Astrocyte (in vitro differentiated cells and primary cell): ENCODE measurements around the gene LYZL4. TPM values are rescaled to one million over a fixed set of nuclear protein-coding genes. Genes with fewer than 3 reads are reported as not detected.

Experiments
- DNase-seq: peaks from one replicate; pipeline ENCODE4 v3.0.0-alpha.2; 2010; ENCODE audit warnings: low read depth
- FAIRE-seq: peaks from 2 replicates; lab custom pipeline; 2011; peaks lifted over from hg19 to GRCh38; lab: Jason Lieb, UNC
- H2AFZ ChIP-seq: 2 replicates; pipeline ENCODE4 v1.6.0; 2012; ENCODE audit warnings: low read depth, low read length, inconsistent platforms
- H3K27ac ChIP-seq: 2 replicates; pipeline ENCODE4 v1.5.1; 2011; ENCODE audit warnings: low read depth, low read length, inconsistent platforms
- H3K27me3 ChIP-seq: 2 replicates; pipeline ENCODE4 v1.6.0; 2011; ENCODE audit warnings: low read length, inconsistent platforms; ENCODE audit not compliant: insufficient read depth
- H3K36me3 ChIP-seq: 2 replicates; pipeline ENCODE4 v1.5.1; 2011; ENCODE audit warnings: low read length, inconsistent platforms; ENCODE audit not compliant: insufficient read depth
- H3K4me1 ChIP-seq: 2 replicates; pipeline ENCODE4 v1.5.1; 2011; ENCODE audit warnings: low read length, inconsistent platforms; ENCODE audit not compliant: insufficient read depth
- H3K4me2 ChIP-seq: 2 replicates; pipeline ENCODE4 v1.6.0; 2012; ENCODE audit warnings: low read length, inconsistent platforms
- H3K4me3 ChIP-seq: 2 replicates; pipeline ENCODE4 v1.5.1; 2011; ENCODE audit warnings: low read depth, mild to moderate bottlenecking, low read length, inconsistent platforms; ENCODE audit not compliant: insufficient read depth
- H3K79me2 ChIP-seq: 2 replicates; pipeline ENCODE4 v1.6.0; 2012; ENCODE audit warnings: mild to moderate bottlenecking, low read length, inconsistent platforms; ENCODE audit not compliant: insufficient read depth
- H3K9ac ChIP-seq: 2 replicates; pipeline ENCODE4 v1.6.0; 2012; ENCODE audit warnings: mild to moderate bottlenecking, low read length, inconsistent platforms
- H3K9me3 ChIP-seq: 2 replicates; pipeline ENCODE4 v1.5.1; 2012; ENCODE audit warnings: low read depth, mild to moderate bottlenecking, low read length, inconsistent platforms; ENCODE audit not compliant: insufficient read depth
- H4K20me1 ChIP-seq: 2 replicates; pipeline ENCODE4 v1.6.0; 2012; ENCODE audit warnings: low read length, inconsistent platforms; ENCODE audit not compliant: insufficient read depth
- H3K27ac Mint-ChIP-seq: one replicate; pipeline ENCODE4 v1.8.0; 2021; ENCODE audit warnings: mild to moderate bottlenecking, mixed read lengths; ENCODE audit not compliant: unreplicated experiment
- H3K27me3 Mint-ChIP-seq: one replicate; pipeline ENCODE4 v1.8.0; 2021; ENCODE audit warnings: low read depth, mixed read lengths; ENCODE audit not compliant: unreplicated experiment
- H3K36me3 Mint-ChIP-seq: one replicate; pipeline ENCODE4 v1.8.0; 2021; ENCODE audit warnings: low read depth, mixed read lengths; ENCODE audit not compliant: unreplicated experiment
- H3K4me1 Mint-ChIP-seq: one replicate; pipeline ENCODE4 v1.8.0; 2021; ENCODE audit warnings: low read depth, mixed read lengths; ENCODE audit not compliant: unreplicated experiment
- H3K4me3 Mint-ChIP-seq: one replicate; pipeline ENCODE4 v1.8.0; 2021; ENCODE audit warnings: mild to moderate bottlenecking, moderate library complexity, mixed read lengths; ENCODE audit not compliant: unreplicated experiment
- H3K9me3 Mint-ChIP-seq: one replicate; pipeline ENCODE4 v1.8.0; 2021; ENCODE audit warnings: mild to moderate bottlenecking, mixed read lengths; ENCODE audit not compliant: unreplicated experiment
- EZH2 ChIP-seq: IDR thresholded peaks from 2 replicates; pipeline ENCODE4 v1.6.1; 2012; ENCODE audit warnings: mild to moderate bottlenecking, low read length, inconsistent platforms; ENCODE audit not compliant: insufficient read depth
- total RNA-seq: library from RNA; stranded (reverse); gene quantifications from 2 replicates; pipeline ENCODE4 v1.2.1, GENCODE V29; 2021
- TF ChIP-seq, protein P1 (sequence below): IDR thresholded peaks from 2 replicates; pipeline ENCODE4 v1.5.1; 2011; ENCODE audit warnings: low read depth, mild to moderate bottlenecking, inconsistent platforms, low read length, moderate library complexity; ENCODE audit not compliant: insufficient read depth

The LYZL4 gene
- total RNA-seq, 1 donor from 2014 or later = not detected

DNA sequence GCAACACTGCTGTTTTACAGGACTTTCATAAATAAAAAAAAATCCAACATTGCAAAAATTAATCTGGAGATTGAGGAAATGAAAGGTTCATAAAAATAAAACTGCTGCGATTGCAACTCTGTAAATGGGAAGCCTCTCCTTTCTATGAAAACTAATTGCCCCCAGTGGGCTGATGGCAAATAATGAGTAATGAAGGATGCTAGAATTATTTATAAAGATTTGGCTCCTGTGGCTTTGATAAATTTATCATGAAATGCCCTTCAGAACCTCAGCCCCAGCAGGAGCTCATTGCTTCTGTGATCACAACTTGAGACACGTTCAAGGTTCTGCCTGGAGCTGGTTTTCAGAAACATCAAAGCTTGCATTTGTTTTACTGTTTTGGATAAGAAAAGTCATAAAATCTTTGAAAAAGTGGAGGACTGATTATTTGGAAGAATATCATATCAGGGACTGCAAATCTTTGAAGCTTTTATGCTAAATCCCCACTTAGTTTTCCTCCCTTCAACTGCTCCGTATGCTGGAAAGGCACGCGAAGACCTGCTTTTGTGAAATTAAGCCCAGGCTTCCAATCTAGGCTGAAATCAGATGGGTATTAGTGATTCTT is 24.5 kb upstream of the LYZL4 start:
- TF ChIP-seq, protein P1, sequence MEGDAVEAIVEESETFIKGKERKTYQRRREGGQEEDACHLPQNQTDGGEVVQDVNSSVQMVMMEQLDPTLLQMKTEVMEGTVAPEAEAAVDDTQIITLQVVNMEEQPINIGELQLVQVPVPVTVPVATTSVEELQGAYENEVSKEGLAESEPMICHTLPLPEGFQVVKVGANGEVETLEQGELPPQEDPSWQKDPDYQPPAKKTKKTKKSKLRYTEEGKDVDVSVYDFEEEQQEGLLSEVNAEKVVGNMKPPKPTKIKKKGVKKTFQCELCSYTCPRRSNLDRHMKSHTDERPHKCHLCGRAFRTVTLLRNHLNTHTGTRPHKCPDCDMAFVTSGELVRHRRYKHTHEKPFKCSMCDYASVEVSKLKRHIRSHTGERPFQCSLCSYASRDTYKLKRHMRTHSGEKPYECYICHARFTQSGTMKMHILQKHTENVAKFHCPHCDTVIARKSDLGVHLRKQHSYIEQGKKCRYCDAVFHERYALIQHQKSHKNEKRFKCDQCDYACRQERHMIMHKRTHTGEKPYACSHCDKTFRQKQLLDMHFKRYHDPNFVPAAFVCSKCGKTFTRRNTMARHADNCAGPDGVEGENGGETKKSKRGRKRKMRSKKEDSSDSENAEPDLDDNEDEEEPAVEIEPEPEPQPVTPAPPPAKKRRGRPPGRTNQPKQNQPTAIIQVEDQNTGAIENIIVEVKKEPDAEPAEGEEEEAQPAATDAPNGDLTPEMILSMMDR = no peak
- no peak for TF ChIP-seq EZH2
- peaks cover 12% of the 10 kb centered on the region for H3K27me3 Mint-ChIP-seq
- Histone ChIP-seq H4K20me1 (no peaks in the 10 kb centered on the region), H3K4me1 (no peaks in the 10 kb centered on the region), H3K4me3 (no peak overlapping the region), H3K27ac (no peak overlapping the region), H2AFZ (no peak overlapping the region), H3K9ac (no peak overlapping the region), H3K27me3 (peaks cover 10% of the 10 kb centered on the region), H3K36me3 (no peaks in the 10 kb centered on the region), H3K4me2 (no peak overlapping the region), H3K79me2 (no peaks in the 10 kb centered on the region), H3K9me3 (peaks cover 5% of the 10 kb centered on the region)
- no peak overlapping the region for H3K27ac Mint-ChIP-seq
- no peaks in the 10 kb centered on the region for H3K4me1 Mint-ChIP-seq
- FAIRE-seq = no peak
- H3K9me3 Mint-ChIP-seq = peaks cover 9% of the 10 kb centered on the region
- H3K36me3 Mint-ChIP-seq = no peaks in the 10 kb centered on the region
- H3K4me3 Mint-ChIP-seq = no peak overlapping the region
- no peak for DNase-seq

DNA sequence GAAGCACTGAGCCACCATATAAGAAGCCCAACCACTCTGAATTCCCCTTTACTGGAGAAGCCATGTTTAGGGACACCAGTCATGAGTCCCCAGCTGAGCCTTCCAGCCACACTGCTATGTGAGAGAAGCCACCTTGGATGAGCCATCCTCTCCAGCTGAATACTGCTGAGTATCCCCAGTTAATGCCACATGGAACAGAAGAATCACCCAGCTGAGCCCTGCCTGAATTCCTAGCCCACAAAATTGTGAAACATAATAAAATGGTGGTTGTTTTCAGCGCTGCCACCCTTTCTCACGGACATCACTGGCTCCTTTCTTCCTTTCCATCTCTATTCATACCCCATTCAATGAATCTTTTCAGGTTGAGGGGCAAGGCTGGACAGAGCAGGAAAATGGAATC is 22.1 kb upstream of the LYZL4 start:
- H3K4me1 Mint-ChIP-seq = no peaks in the 10 kb centered on the region
- H3K27me3 Mint-ChIP-seq = peaks cover 18% of the 10 kb centered on the region
- Histone ChIP-seq H4K20me1 (no peaks in the 10 kb centered on the region), H3K4me3 (no peak overlapping the region), H3K9me3 (peaks cover 5% of the 10 kb centered on the region), H2AFZ (no peak overlapping the region), H3K27ac (no peak overlapping the region), H3K27me3 (peaks cover 3% of the 10 kb centered on the region), H3K79me2 (no peaks in the 10 kb centered on the region), H3K36me3 (no peaks in the 10 kb centered on the region), H3K4me2 (no peak overlapping the region), H3K4me1 (no peaks in the 10 kb centered on the region), H3K9ac (no peak overlapping the region)
- no peak overlapping the region for H3K4me3 Mint-ChIP-seq
- H3K9me3 Mint-ChIP-seq = peaks cover 9% of the 10 kb centered on the region
- DNase-seq (no peak), FAIRE-seq (no peak)
- TF ChIP-seq, protein P1 = no peak
- TF ChIP-seq EZH2 = no peak
- no peak overlapping the region for H3K27ac Mint-ChIP-seq
- H3K36me3 Mint-ChIP-seq = no peaks in the 10 kb centered on the region

DNA sequence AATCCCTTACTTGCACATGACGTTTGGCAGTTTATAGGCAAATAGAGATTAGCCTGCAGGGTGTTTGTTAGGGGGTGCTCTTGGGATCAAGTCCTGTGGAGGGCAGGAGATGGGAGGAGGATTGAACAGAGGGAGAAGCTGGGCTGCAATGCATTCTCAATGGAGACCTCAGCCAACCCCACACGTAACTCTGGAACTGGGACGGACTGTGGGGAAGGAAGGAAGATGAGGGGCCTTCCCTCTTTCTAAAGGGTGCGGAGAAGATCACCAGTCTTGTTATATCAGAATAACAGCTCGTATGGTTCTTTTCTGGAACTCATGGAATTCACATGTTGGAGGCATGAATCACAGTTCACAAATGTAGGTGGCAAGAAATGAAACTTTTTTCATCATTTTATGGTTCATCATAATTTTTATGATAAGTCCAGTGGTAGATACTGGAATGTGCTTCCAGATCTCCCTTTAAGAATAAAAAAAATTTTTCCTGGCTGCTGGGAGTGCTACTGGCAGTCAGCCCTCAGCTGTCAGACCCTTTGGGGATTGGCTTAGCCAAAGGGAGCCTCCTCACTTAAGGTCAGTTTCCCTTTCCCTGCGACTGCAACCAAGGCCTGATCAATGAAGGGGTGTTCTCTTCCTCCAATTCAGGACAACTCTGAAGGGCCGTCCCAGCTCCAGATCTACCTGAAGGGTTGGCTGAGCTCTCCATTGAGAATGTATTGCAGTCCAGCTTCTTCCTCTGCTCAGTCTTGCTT is 20.5 kb upstream of the LYZL4 start:
- H3K27ac Mint-ChIP-seq = no peak overlapping the region
- H3K4me1 ChIP-seq = no peaks in the 10 kb centered on the region
- no peak overlapping the region for H2AFZ ChIP-seq
- no peaks in the 10 kb centered on the region for H4K20me1 ChIP-seq
- H3K9me3 Mint-ChIP-seq = peaks cover 9% of the 10 kb centered on the region
- no peaks in the 10 kb centered on the region for H3K4me1 Mint-ChIP-seq
- H3K27me3 ChIP-seq = peaks cover 3% of the 10 kb centered on the region
- H3K36me3 Mint-ChIP-seq = no peaks in the 10 kb centered on the region
- peaks cover 18% of the 10 kb centered on the region for H3K27me3 Mint-ChIP-seq
- H3K79me2 ChIP-seq = no peaks in the 10 kb centered on the region
- FAIRE-seq (no peak), DNase-seq (no peak)
- no peak overlapping the region for H3K4me3 ChIP-seq
- H3K36me3 ChIP-seq = no peaks in the 10 kb centered on the region
- H3K4me3 Mint-ChIP-seq = no peak overlapping the region
- TF ChIP-seq, protein P1 = no peak
- no peak for TF ChIP-seq EZH2
- H3K4me2 ChIP-seq = no peak overlapping the region
- H3K27ac ChIP-seq = no peak overlapping the region
- peaks cover 5% of the 10 kb centered on the region for H3K9me3 ChIP-seq
- no peak overlapping the region for H3K9ac ChIP-seq
